Hepatocyte (in vitro differentiated cells): Measurements from ENCODE around the gene GAGE2A. TPM values are rescaled to one million over a fixed set of nuclear protein-coding genes. Genes with fewer than 3 reads are reported as not detected.
A peak's percentile ranks its signal among the peaks of the same experiment; 100 is the strongest.
"Not testable (repeated sequence)": the region's sequence is repeated elsewhere in the genome, so short reads cannot be mapped to it uniquely, and the experiment has no call there.

Source experiments
- DNase-seq: peaks from one replicate; pipeline ENCODE4 v3.0.0-alpha.2; 2016; ENCODE audit warnings: low spot score
- H2AFZ ChIP-seq: fragments of 200-600 bp; sonication (generic); 2 replicates; pipeline ENCODE4 v1.6.0; 2016; ENCODE audit warnings: antibody characterized with exemption, mild to moderate bottlenecking
- H3K27ac ChIP-seq: fragments of 200-600 bp; sonication (generic); 2 replicates; pipeline ENCODE4 v1.5.1; 2016; ENCODE audit warnings: mild to moderate bottlenecking
- H3K27me3 ChIP-seq: fragments of 200-600 bp; sonication (generic); 2 replicates; pipeline ENCODE4 v1.6.1; 2016
- H3K36me3 ChIP-seq: fragments of 200-600 bp; sonication (generic); replicated peaks from 2 replicates; pipeline ENCODE4 v1.5.1; 2016; ENCODE audit warnings: low read depth; ENCODE audit not compliant: insufficient read depth
- H3K4me1 ChIP-seq: fragments of 200-600 bp; sonication (generic); 2 replicates; pipeline ENCODE4 v1.5.1; 2016; ENCODE audit warnings: mild to moderate bottlenecking, moderate library complexity; ENCODE audit not compliant: insufficient read depth
- H3K4me2 ChIP-seq: fragments of 200-600 bp; sonication (generic); 2 replicates; pipeline ENCODE4 v1.6.0; 2016
- H3K4me3 ChIP-seq: fragments of 200-600 bp; sonication (generic); 2 replicates; pipeline ENCODE4 v1.5.1; 2016; ENCODE audit warnings: mild to moderate bottlenecking
- H3K79me2 ChIP-seq: fragments of 200-600 bp; sonication (generic); 2 replicates; pipeline ENCODE4 v1.6.0; 2017; ENCODE audit warnings: mild to moderate bottlenecking
- H3K9me2 ChIP-seq: fragments of 200-600 bp; sonication (generic); replicated peaks from 2 replicates; pipeline ENCODE4 v1.6.0; 2017; ENCODE audit warnings: mild to moderate bottlenecking; ENCODE audit not compliant: insufficient read depth
- H3K9me3 ChIP-seq: fragments of 200-600 bp; sonication (generic); 2 replicates; pipeline ENCODE4 v1.5.1; 2016; ENCODE audit warnings: low read depth, mild to moderate bottlenecking
- H4K20me1 ChIP-seq: fragments of 200-600 bp; sonication (generic); 2 replicates; pipeline ENCODE4 v1.6.0; 2016; ENCODE audit warnings: mild to moderate bottlenecking; ENCODE audit not compliant: insufficient read depth, poor library complexity, severe bottlenecking
- EZH2 ChIP-seq: fragments of 200-600 bp; sonication (generic); IDR thresholded peaks from 2 replicates; pipeline ENCODE4 v1.6.1; 2016; ENCODE audit warnings: antibody characterized with exemption, mild to moderate bottlenecking, borderline replicate concordance
- EZH2phosphoT487 ChIP-seq: fragments of 200-600 bp; sonication (generic); IDR thresholded peaks from one replicate; pipeline ENCODE4 v1.6.1; 2018; ENCODE audit warnings: antibody characterized with exemption, mild to moderate bottlenecking, low read depth, moderate library complexity; ENCODE audit not compliant: unreplicated experiment, severe bottlenecking
- WGBS: methylation state at CpG from one replicate; pipeline ENCODE4 v1.1.6; 2016; ENCODE audit warnings: low lambda C conversion rate; ENCODE audit errors: missing lambda C conversion rate; 5-methylcytosine and 5-hydroxymethylcytosine counted together
- polyA plus RNA-seq: library from polyadenylated mRNA; unstranded; fragments of >200 nt; fragmentation: Nextera tagmentation; extraction: Ambion mirVana; gene quantifications from 2 replicates; pipeline ENCODE4 v1.2.1, GENCODE V29; 2016
- total RNA-seq: library from RNA; depleted of rRNA; stranded (reverse); fragments of >200 nt; gene quantifications from 2 replicates; pipeline ENCODE4 v1.2.3, GENCODE V29; 2014
- TF ChIP-seq, protein P1 (sequence below): fragments of 200-600 bp; sonication (generic); IDR thresholded peaks from 2 replicates; pipeline ENCODE4 v1.5.1; 2016; ENCODE audit warnings: antibody characterized with exemption, mild to moderate bottlenecking; ENCODE audit not compliant: poor library complexity

Gene GAGE2A
- total and polyA plus RNA-seq, 2 experiments from 2014 or later = not detected

DNA sequence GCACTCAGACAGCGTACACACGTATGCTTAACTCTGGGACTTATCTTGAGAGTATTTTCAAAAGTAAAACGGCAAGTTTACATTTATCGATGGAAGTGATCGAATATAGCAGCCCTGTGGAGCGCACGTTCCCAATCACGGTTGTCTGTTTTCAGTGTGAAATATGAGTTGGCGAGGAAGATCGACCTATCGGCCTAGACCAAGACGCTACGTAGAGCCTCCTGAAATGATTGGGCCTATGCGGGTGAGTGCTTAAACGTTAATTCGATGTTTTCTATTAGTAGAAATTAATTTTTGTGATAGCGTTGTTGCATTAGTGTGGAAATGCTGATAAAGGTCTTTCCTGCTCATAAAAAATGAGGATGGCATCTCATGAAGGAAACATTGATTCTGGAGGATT is 1.2 kb downstream of the GAGE2A start:
- not testable (repeated sequence) for H3K36me3 ChIP-seq, H3K4me3 ChIP-seq, H3K4me2 ChIP-seq, H3K4me1 ChIP-seq, H3K9me3 ChIP-seq, H2AFZ ChIP-seq, H3K9me2 ChIP-seq, H4K20me1 ChIP-seq, DNase-seq, H3K79me2 ChIP-seq, H3K27ac ChIP-seq, H3K27me3 ChIP-seq
- 92% methylated on average over 14 of the region's 17 CpGs for WGBS

DNA sequence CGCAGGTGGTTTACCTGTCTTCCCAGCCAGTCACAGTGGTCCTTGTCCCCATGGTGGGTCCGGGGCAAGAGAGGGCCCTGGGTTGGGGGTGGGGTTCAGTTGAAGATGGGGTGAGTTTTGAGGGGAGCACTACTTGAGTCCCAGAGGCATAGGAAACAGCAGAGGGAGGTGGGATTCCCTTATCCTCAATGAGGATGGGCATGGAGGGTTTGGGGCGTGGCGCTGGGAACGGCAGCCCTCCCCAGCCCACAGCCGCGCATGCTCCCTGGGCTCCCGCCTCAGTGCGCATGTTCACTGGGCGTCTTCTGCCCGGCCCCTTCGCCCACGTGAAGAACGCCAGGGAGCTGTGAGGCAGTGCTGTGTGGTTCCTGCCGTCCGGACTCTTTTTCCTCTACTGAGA is 9.4 kb downstream of the GAGE2A start, which contains the start of gene GAGE1:
Gene GAGE1 (plus strand): TSS at position 301 of the 400 bp plus-strand sequence. CDS start 1,155 bp downstream, outside the sequence.
- not testable (repeated sequence) for H3K36me3 ChIP-seq, H3K4me1 ChIP-seq, H3K27me3 ChIP-seq, H4K20me1 ChIP-seq, DNase-seq, H3K9me3 ChIP-seq, H3K4me3 ChIP-seq, H3K9me2 ChIP-seq, H3K4me2 ChIP-seq, H3K27ac ChIP-seq, H3K79me2 ChIP-seq, H2AFZ ChIP-seq
- WGBS = no CpG with 5 or more reads among the region's 16 CpGs

DNA sequence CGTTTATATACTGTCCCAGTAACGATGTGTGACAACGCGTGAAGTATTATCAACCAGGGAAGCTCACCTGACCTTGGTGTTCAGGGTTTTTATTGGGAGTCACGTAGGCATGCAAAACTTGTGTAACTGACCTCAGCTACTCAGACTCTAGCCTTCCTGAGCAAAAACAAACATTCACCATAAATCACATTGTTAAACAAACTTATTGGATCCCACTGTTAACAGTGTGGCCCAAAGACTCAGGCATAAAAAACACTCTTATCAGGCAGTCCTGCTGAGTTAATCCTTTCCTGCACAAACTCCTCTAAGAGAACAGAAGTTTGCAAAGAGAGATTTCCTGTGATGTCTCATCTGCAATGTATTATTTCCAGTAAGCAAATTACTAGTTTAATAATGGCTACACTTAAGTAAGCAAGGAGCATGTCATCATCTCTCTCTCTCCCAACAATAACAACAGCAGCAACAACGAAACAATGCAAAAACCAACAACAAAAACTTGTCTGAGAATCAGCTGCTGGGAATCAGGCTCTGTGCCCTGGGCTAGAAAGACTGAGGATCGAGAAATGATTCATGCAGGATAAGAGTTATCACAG is 21.5 kb downstream of the GAGE2A start:
- peaks cover 10% of the 10 kb centered on the region for H3K4me1 ChIP-seq
- H3K27ac ChIP-seq = peak overlapping the region; percentile 57
- no peaks in the 10 kb centered on the region for H3K79me2 ChIP-seq
- no peak overlapping the region for H3K4me3 ChIP-seq
- DNase-seq = peak; percentile 43
- H3K27me3 ChIP-seq = no peaks in the 10 kb centered on the region
- no peaks in the 10 kb centered on the region for H3K9me3 ChIP-seq
- H2AFZ ChIP-seq = no peak overlapping the region
- no peaks in the 10 kb centered on the region for H3K36me3 ChIP-seq
- TF ChIP-seq EZH2 = no peak
- no peak for TF ChIP-seq EZH2phosphoT487
- TF ChIP-seq, protein P1, sequence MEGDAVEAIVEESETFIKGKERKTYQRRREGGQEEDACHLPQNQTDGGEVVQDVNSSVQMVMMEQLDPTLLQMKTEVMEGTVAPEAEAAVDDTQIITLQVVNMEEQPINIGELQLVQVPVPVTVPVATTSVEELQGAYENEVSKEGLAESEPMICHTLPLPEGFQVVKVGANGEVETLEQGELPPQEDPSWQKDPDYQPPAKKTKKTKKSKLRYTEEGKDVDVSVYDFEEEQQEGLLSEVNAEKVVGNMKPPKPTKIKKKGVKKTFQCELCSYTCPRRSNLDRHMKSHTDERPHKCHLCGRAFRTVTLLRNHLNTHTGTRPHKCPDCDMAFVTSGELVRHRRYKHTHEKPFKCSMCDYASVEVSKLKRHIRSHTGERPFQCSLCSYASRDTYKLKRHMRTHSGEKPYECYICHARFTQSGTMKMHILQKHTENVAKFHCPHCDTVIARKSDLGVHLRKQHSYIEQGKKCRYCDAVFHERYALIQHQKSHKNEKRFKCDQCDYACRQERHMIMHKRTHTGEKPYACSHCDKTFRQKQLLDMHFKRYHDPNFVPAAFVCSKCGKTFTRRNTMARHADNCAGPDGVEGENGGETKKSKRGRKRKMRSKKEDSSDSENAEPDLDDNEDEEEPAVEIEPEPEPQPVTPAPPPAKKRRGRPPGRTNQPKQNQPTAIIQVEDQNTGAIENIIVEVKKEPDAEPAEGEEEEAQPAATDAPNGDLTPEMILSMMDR = no peak
- no peaks in the 10 kb centered on the region for H4K20me1 ChIP-seq
- peak overlapping the region; percentile 12 for H3K4me2 ChIP-seq
- WGBS = 24% methylated on average over 7 of the region's 7 CpGs
- H3K9me2 ChIP-seq = no peaks in the 10 kb centered on the region

DNA sequence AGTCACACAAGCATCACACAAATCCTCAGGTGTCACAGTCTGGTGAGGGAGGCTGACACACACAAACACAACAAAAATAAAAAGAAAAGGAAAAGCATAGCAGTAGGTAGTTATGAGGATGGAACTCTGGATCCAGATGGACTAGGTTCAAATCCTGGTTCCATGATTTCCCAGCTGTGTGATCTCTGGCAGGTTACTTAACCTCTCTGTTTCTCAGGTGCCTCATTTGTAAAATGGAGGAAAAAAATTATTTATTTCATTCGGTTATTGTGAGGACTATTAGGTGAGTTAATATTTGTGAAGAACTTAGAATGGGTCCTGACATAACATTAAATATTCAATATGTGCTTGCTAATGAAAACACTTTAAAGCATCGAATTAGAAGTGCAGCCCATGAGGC is 29.3 kb downstream of the GAGE2A start:
- no peaks in the 10 kb centered on the region for H3K4me1 ChIP-seq
- no peaks in the 10 kb centered on the region for H3K9me3 ChIP-seq
- DNase-seq = no peak
- H3K36me3 ChIP-seq = no peaks in the 10 kb centered on the region
- WGBS = 83% methylated on average over 2 of the region's 2 CpGs
- no peak overlapping the region for H3K4me3 ChIP-seq
- H4K20me1 ChIP-seq = no peaks in the 10 kb centered on the region
- no peak overlapping the region for H3K4me2 ChIP-seq
- no peak for TF ChIP-seq EZH2
- TF ChIP-seq EZH2phosphoT487 = no peak
- TF ChIP-seq, protein P1 = no peak
- H3K27me3 ChIP-seq = no peaks in the 10 kb centered on the region
- no peaks in the 10 kb centered on the region for H3K79me2 ChIP-seq
- H3K9me2 ChIP-seq = no peaks in the 10 kb centered on the region
- no peak overlapping the region for H2AFZ ChIP-seq
- H3K27ac ChIP-seq = no peak overlapping the region
